GM08714 (cell line): ENCODE data around the gene RETSAT.
"Not testable (repeated sequence)": the region's sequence is repeated elsewhere in the genome, so short reads cannot be mapped to it uniquely, and the experiment has no call there.

Source experiments
- H3K4me3 ChIP-seq: fragments of 200-500 bp; sonication (Bioruptor generic); 2 replicates; pipeline ENCODE4 v1.5.1; 2014; ENCODE audit warnings: mild to moderate bottlenecking, low read length, inconsistent platforms
- ZNF274 ChIP-seq: IDR thresholded peaks from 2 replicates; pipeline ENCODE4 v1.6.1; 2012; ENCODE audit warnings: mild to moderate bottlenecking, low read depth, low read length

Gene RETSAT

GRCh38 chr2:85390941-85391669 is 36.8 kb upstream of the RETSAT start:
- H3K4me3 ChIP-seq = no peak overlapping the region
- no peak for TF ChIP-seq ZNF274

- TF ChIP-seq ZNF274 = no peak
- no peak overlapping the region for H3K4me3 ChIP-seq
Measured at GRCh38 chr2:85388878-85389538, 34.7 kb upstream of the RETSAT start.

GRCh38 chr2:85387754-85388153 is 33.4 kb upstream of the RETSAT start:
- TF ChIP-seq ZNF274 = no peak
- no peak overlapping the region for H3K4me3 ChIP-seq

- H3K4me3 ChIP-seq = no peak overlapping the region
- no peak for TF ChIP-seq ZNF274
Measured at GRCh38 chr2:85385746-85386145, 31.4 kb upstream of the RETSAT start.

GRCh38 chr2:85383850-85384249 is 29.5 kb upstream of the RETSAT start:
- no peak overlapping the region for H3K4me3 ChIP-seq

GRCh38 chr2:85383151-85383550 is 28.8 kb upstream of the RETSAT start:
- H3K4me3 ChIP-seq = not testable (repeated sequence)

More at GRCh38 chr2:85383850-85384249, 29.5 kb upstream of the RETSAT start:
- no peak for TF ChIP-seq ZNF274

GRCh38 chr2:85380048-85380447 is 25.7 kb upstream of the RETSAT start:
- no peak for TF ChIP-seq ZNF274
- no peak overlapping the region for H3K4me3 ChIP-seq

- no peak overlapping the region for H3K4me3 ChIP-seq
- no peak for TF ChIP-seq ZNF274
Measured at GRCh38 chr2:85378257-85378656, 23.9 kb upstream of the RETSAT start.

GRCh38 chr2:85377083-85377482 is 22.8 kb upstream of the RETSAT start:
- H3K4me3 ChIP-seq = no peak overlapping the region
- TF ChIP-seq ZNF274 = no peak

GRCh38 chr2:85376291-85377065 is 22.1 kb upstream of the RETSAT start:
- TF ChIP-seq ZNF274 = no peak
- H3K4me3 ChIP-seq = no peak overlapping the region

- TF ChIP-seq ZNF274 = no peak
- no peak overlapping the region for H3K4me3 ChIP-seq
Measured at GRCh38 chr2:85371045-85371444, 16.7 kb upstream of the RETSAT start.

- H3K4me3 ChIP-seq = no peak overlapping the region
- no peak for TF ChIP-seq ZNF274
Measured at GRCh38 chr2:85369500-85369899, 15.2 kb upstream of the RETSAT start.

- no peak for TF ChIP-seq ZNF274
- no peak overlapping the region for H3K4me3 ChIP-seq
Measured at GRCh38 chr2:85368921-85369320, 14.6 kb upstream of the RETSAT start.

GRCh38 chr2:85367180-85367579 is 12.9 kb upstream of the RETSAT start:
- TF ChIP-seq ZNF274 = no peak

GRCh38 chr2:85362653-85363387 is 8.5 kb upstream of the RETSAT start:
- not testable (repeated sequence) for H3K4me3 ChIP-seq

More at GRCh38 chr2:85367180-85367579, 12.9 kb upstream of the RETSAT start:
- no peak overlapping the region for H3K4me3 ChIP-seq
